Measurements from ENCODE around the gene FBXW10.
"Not testable (repeated sequence)": the region's sequence is repeated elsewhere in the genome, so short reads cannot be mapped to it uniquely, and the experiment has no call there.

DNA sequence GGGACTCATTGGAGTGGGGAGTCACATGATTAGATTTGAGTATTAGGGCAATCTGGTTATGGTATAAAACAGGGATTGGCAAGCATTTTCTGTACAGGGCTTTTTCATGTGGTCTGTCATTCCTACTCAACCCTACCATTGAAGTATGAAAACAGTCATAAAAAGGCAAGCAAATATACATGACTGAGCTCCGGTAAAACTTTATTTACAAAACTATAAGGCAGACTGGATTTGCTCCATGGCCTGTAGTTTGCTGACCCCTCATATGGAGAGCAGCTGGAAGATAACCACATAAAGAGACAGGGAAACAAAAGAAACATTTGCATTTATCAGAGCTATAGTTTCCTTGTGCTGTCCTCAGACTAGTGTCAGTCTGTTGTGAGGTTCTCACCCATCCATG is 83.8 kb downstream of the FBXW10 start:
- TF ChIP-seq, protein P1, sequence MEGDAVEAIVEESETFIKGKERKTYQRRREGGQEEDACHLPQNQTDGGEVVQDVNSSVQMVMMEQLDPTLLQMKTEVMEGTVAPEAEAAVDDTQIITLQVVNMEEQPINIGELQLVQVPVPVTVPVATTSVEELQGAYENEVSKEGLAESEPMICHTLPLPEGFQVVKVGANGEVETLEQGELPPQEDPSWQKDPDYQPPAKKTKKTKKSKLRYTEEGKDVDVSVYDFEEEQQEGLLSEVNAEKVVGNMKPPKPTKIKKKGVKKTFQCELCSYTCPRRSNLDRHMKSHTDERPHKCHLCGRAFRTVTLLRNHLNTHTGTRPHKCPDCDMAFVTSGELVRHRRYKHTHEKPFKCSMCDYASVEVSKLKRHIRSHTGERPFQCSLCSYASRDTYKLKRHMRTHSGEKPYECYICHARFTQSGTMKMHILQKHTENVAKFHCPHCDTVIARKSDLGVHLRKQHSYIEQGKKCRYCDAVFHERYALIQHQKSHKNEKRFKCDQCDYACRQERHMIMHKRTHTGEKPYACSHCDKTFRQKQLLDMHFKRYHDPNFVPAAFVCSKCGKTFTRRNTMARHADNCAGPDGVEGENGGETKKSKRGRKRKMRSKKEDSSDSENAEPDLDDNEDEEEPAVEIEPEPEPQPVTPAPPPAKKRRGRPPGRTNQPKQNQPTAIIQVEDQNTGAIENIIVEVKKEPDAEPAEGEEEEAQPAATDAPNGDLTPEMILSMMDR (IDR thresholded peaks at IDR 0.05; ENCODE audit: low read depth, low read length) = not testable (repeated sequence)
- TF ChIP-seq EZH2phosphoT487 (IDR thresholded peaks at IDR 0.05; ENCODE audit: low read depth) = not testable (repeated sequence)
